Measurements from ENCODE around the gene PAF1. TPM values are rescaled to one million over a fixed set of nuclear protein-coding genes. Genes with fewer than 3 reads are reported as not detected.

Gene PAF1
- total RNA-seq, 1 experiment from 2014 or later, result 47.0 TPM

GRCh38 chr19:39423258-39424086, 32.6 kb upstream of the PAF1 start:
- Mint-ChIP-seq H3K9me3 (ENCODE audit: unreplicated experiment) (no peaks in the 10 kb centered on the region), H3K27me3 (ENCODE audit: insufficient read depth, unreplicated experiment) (no peaks in the 10 kb centered on the region), H3K36me3 (ENCODE audit: insufficient read depth, unreplicated experiment) (no peaks in the 10 kb centered on the region), H3K4me1 (ENCODE audit: insufficient read depth, unreplicated experiment) (no peaks in the 10 kb centered on the region), H3K27ac (ENCODE audit: low read depth, unreplicated experiment) (no peak overlapping the region), H3K4me3 (ENCODE audit: unreplicated experiment) (no peak overlapping the region)
- CTCF ChIA-PET, result no interaction called here
- no peak for DNase-seq (ENCODE audit: unreplicated experiment)
- POLR2A ChIA-PET, result interaction anchor here (0.8 to 2.2 kb wide), 4 partner anchors 10 to 116 kb away, joined by 3 to 14 read pairs (median 4); partner anchors contain the start of genes RPS16 and SUPT5H
- intact Hi-C loops (cut with micrococcal nuclease), result no loop called here
- BruUV-seq (replicated peaks), result no TSS peak
- no peak for TF ChIP-seq CTCF (IDR thresholded peaks at IDR 0.05; ENCODE audit: unreplicated experiment)

GRCh38 chr19:39422020-39422419, 31.1 kb upstream of the PAF1 start:
- Mint-ChIP-seq H3K4me1 (ENCODE audit: insufficient read depth, unreplicated experiment) (no peaks in the 10 kb centered on the region), H3K36me3 (ENCODE audit: insufficient read depth, unreplicated experiment) (no peaks in the 10 kb centered on the region), H3K4me3 (ENCODE audit: unreplicated experiment) (no peak overlapping the region), H3K9me3 (ENCODE audit: unreplicated experiment) (no peaks in the 10 kb centered on the region), H3K27ac (ENCODE audit: low read depth, unreplicated experiment) (no peak overlapping the region), H3K27me3 (ENCODE audit: insufficient read depth, unreplicated experiment) (no peaks in the 10 kb centered on the region)
- CTCF ChIA-PET, result interaction anchor here (0.6 to 1.4 kb wide), 3 partner anchors 11 to 117 kb away, joined by 3 to 5 read pairs (median 3); partner anchors contain the start of gene EID2
- no peak for DNase-seq (ENCODE audit: unreplicated experiment)
- no peak for TF ChIP-seq CTCF (IDR thresholded peaks at IDR 0.05; ENCODE audit: unreplicated experiment)
- no TSS peak for BruUV-seq (replicated peaks)
- intact Hi-C loops (cut with micrococcal nuclease), result no loop called here
- POLR2A ChIA-PET, result interaction anchor here (0.7 to 2.2 kb wide), 4 partner anchors 10 to 28 kb away, joined by 3 to 14 read pairs (median 4); partner anchors contain the start of genes PLEKHG2 and RPS16

GRCh38 chr19:39420769-39421168, 29.9 kb upstream of the PAF1 start:
- no peaks in the 10 kb centered on the region for H3K36me3 Mint-ChIP-seq (ENCODE audit: insufficient read depth, unreplicated experiment)
- intact Hi-C loops (cut with micrococcal nuclease), result no loop called here
- H3K4me1 Mint-ChIP-seq (ENCODE audit: insufficient read depth, unreplicated experiment), result no peaks in the 10 kb centered on the region
- TF ChIP-seq CTCF (IDR thresholded peaks at IDR 0.05; ENCODE audit: unreplicated experiment), result no peak
- no peak for DNase-seq (ENCODE audit: unreplicated experiment)
- no peaks in the 10 kb centered on the region for H3K9me3 Mint-ChIP-seq (ENCODE audit: unreplicated experiment)
- ChIA-PET POLR2A (interaction anchor here (0.8 to 1.8 kb wide), 5 partner anchors 8 to 30 kb away, joined by 3 to 7 read pairs (median 4); partner anchors contain the start of genes MED29, PAF1, PLEKHG2 and RPS16), CTCF (interaction anchor here (0.9 to 1.4 kb wide), 2 partner anchors 23 kb away, joined by 3 to 5 read pairs; no protein-coding TSS in a partner anchor)
- H3K27me3 Mint-ChIP-seq (ENCODE audit: insufficient read depth, unreplicated experiment), result no peaks in the 10 kb centered on the region
- BruUV-seq (replicated peaks), result no TSS peak
- no peak overlapping the region for H3K27ac Mint-ChIP-seq (ENCODE audit: low read depth, unreplicated experiment)
- no peak overlapping the region for H3K4me3 Mint-ChIP-seq (ENCODE audit: unreplicated experiment)

- DNase-seq (ENCODE audit: unreplicated experiment), result no peak
- peaks cover 3% of the 10 kb centered on the region for H3K4me1 Mint-ChIP-seq (ENCODE audit: insufficient read depth, unreplicated experiment)
- CTCF ChIA-PET, result interaction anchor here (0.6 kb wide), 1 partner anchor 283 kb away, joined by 3 read pairs; no protein-coding TSS in a partner anchor
- BruUV-seq (replicated peaks), result no TSS peak
- POLR2A ChIA-PET, result no interaction called here
- intact Hi-C loops (cut with micrococcal nuclease), result no loop called here
- H3K9me3 Mint-ChIP-seq (ENCODE audit: unreplicated experiment), result no peaks in the 10 kb centered on the region
- TF ChIP-seq CTCF (IDR thresholded peaks at IDR 0.05; ENCODE audit: unreplicated experiment), result no peak
- H3K27me3 Mint-ChIP-seq (ENCODE audit: insufficient read depth, unreplicated experiment), result no peaks in the 10 kb centered on the region
- no peak overlapping the region for H3K27ac Mint-ChIP-seq (ENCODE audit: low read depth, unreplicated experiment)
- H3K4me3 Mint-ChIP-seq (ENCODE audit: unreplicated experiment), result no peak overlapping the region
- H3K36me3 Mint-ChIP-seq (ENCODE audit: insufficient read depth, unreplicated experiment), result no peaks in the 10 kb centered on the region
Observed at GRCh38 chr19:39419003-39419402, 28.1 kb upstream of the PAF1 start.

Measured in MCF 10A (cell line).